Calu3 (cell line): ENCODE results near the gene SUZ12. TPM values are rescaled to one million over a fixed set of nuclear protein-coding genes. Genes with fewer than 3 reads are reported as not detected.
"Not testable (repeated sequence)": the region's sequence is repeated elsewhere in the genome, so short reads cannot be mapped to it uniquely, and the experiment has no call there.

Experiments
- BruUV-seq: library from RNA; stranded (reverse); fragments of 400-500 nt; replicated peaks from 2 replicates; lab custom pipeline; 2021; lab: Mats Ljungman, UMichigan
- CTCF ChIA-PET: fragments of 300-600 bp; sonication (Branson Sonifier 250); formaldehyde crosslinking; loops from one replicate; lab custom pipeline; 2022; ENCODE audit warnings: antibody characterized with exemption; lab: Charles Lee
- DNase-seq: peaks from one replicate; pipeline ENCODE4 v3.0.0; 2022
- H3K27ac Mint-ChIP-seq: one replicate; pipeline ENCODE4 v1.8.0; 2022; ENCODE audit warnings: mixed read lengths; ENCODE audit not compliant: unreplicated experiment
- H3K27me3 Mint-ChIP-seq: one replicate; pipeline ENCODE4 v1.8.0; 2022; ENCODE audit warnings: mixed read lengths; ENCODE audit not compliant: unreplicated experiment
- H3K36me3 Mint-ChIP-seq: one replicate; pipeline ENCODE4 v1.8.0; 2022; ENCODE audit warnings: mild to moderate bottlenecking, moderate library complexity, mixed read lengths; ENCODE audit not compliant: insufficient read depth, unreplicated experiment
- H3K4me1 Mint-ChIP-seq: one replicate; pipeline ENCODE4 v1.8.0; 2022; ENCODE audit warnings: mild to moderate bottlenecking, low read depth, mixed read lengths; ENCODE audit not compliant: unreplicated experiment
- H3K4me3 Mint-ChIP-seq: one replicate; pipeline ENCODE4 v1.8.0; 2022; ENCODE audit warnings: mild to moderate bottlenecking, low read depth, moderate library complexity, mixed read lengths; ENCODE audit not compliant: unreplicated experiment
- H3K9me3 Mint-ChIP-seq: one replicate; pipeline ENCODE4 v1.8.0; 2022; ENCODE audit warnings: low read depth, mixed read lengths; ENCODE audit not compliant: unreplicated experiment
- intact Hi-C: fragments of 100-400 bp; cut with micrococcal nuclease; formaldehyde crosslinking; loops from one replicate; pipeline ENCODE4 v1.10.0; 2022; ENCODE audit not compliant: unreplicated experiment
- total RNA-seq: library from RNA; stranded (reverse); gene quantifications from 2 replicates; pipeline ENCODE4 v1.2.3, GENCODE V29; 2022

Gene SUZ12
- total RNA-seq, 1 experiment from 2014 or later, result 49.2 TPM

GRCh38 chr17:32042266-32042665, 105.5 kb downstream of the SUZ12 start:
- DNase-seq, H3K4me3 Mint-ChIP-seq, H3K9me3 Mint-ChIP-seq, H3K27me3 Mint-ChIP-seq, intact Hi-C loops, BruUV-seq, H3K36me3 Mint-ChIP-seq, H3K27ac Mint-ChIP-seq, CTCF ChIA-PET, H3K4me1 Mint-ChIP-seq: not testable (repeated sequence)

GRCh38 chr17:32045611-32046010, 108.8 kb downstream of the SUZ12 start:
- H3K4me3 Mint-ChIP-seq, CTCF ChIA-PET, H3K9me3 Mint-ChIP-seq, H3K36me3 Mint-ChIP-seq, H3K4me1 Mint-ChIP-seq, DNase-seq, BruUV-seq, H3K27me3 Mint-ChIP-seq, intact Hi-C loops, H3K27ac Mint-ChIP-seq: not testable (repeated sequence)

- H3K27ac Mint-ChIP-seq, H3K4me1 Mint-ChIP-seq, H3K9me3 Mint-ChIP-seq, BruUV-seq, CTCF ChIA-PET, DNase-seq, H3K27me3 Mint-ChIP-seq, intact Hi-C loops, H3K4me3 Mint-ChIP-seq, H3K36me3 Mint-ChIP-seq: not testable (repeated sequence)
Measured at GRCh38 chr17:32047663-32048062, 110.9 kb downstream of the SUZ12 start.

Other genes starting within 250 kb of the SUZ12 start
- gene COPRS, start 77.8 kb upstream of the SUZ12 start, total RNA-seq, result 30.4 and 32.6 TPM in 2 replicates
- 72.2 and 73.5 TPM in 2 replicates for gene UTP6, start 35.3 kb upstream of the SUZ12 start, total RNA-seq
- gene LRRC37B, start 70.4 kb downstream of the SUZ12 start, total RNA-seq, result 12.9 and 13.7 TPM in 2 replicates
- gene RHOT1, start 205.5 kb downstream of the SUZ12 start, total RNA-seq, result 23.0 TPM in 2 replicates